Endothelial cell of umbilical vein (primary cell): Measurements from ENCODE around the gene ITGB3. TPM values are rescaled to one million over a fixed set of nuclear protein-coding genes. Genes with fewer than 3 reads are reported as not detected.

Experiments
- BruUV-seq: library from RNA; stranded (reverse); fragments of 400-500 nt; replicated peaks from 2 replicates; lab custom pipeline; 2021; lab: Mats Ljungman, UMichigan
- CTCF ChIA-PET: fragments of 300-600, 350-600 bp; sonication (Branson Sonifier 250); formaldehyde crosslinking; loops from one replicate; lab custom pipeline; 2021; ENCODE audit warnings: antibody characterized with exemption, inconsistent platforms; lab: Charles Lee
- POLR2A ChIA-PET: fragments of 300-600, 350-600 bp; sonication (Branson Sonifier 250); formaldehyde crosslinking; loops from one replicate; lab custom pipeline; 2021; ENCODE audit warnings: antibody characterized with exemption, inconsistent platforms; lab: Charles Lee
- DNase-seq: peaks from one replicate; pipeline ENCODE4 v3.0.0-alpha.2; 2011; ENCODE audit warnings: low read depth, low spot score
- FAIRE-seq: peaks from 2 replicates; lab custom pipeline; 2011; peaks lifted over from hg19 to GRCh38; lab: Jason Lieb, UNC
- H2AFZ ChIP-seq: 2 replicates; pipeline ENCODE4 v1.6.0; 2012; ENCODE audit warnings: low read depth, low read length, control low read depth, inconsistent platforms
- H3K27ac ChIP-seq: 2 replicates; pipeline ENCODE4 v1.5.1; 2011; ENCODE audit warnings: low read depth, mild to moderate bottlenecking, control low read depth, low read length, moderate library complexity; ENCODE audit not compliant: insufficient read depth
- H3K27me3 ChIP-seq, 2 experiments: 2 replicates each; pipeline versions ENCODE4 v1.6.0 to v1.6.1; 2011; ENCODE audit warnings: low read length in 2 of 2, mixed read lengths in 1 of 2; ENCODE audit not compliant: control insufficient read depth in 2 of 2, insufficient read depth in 2 of 2
- H3K36me3 ChIP-seq, 2 experiments: 2 replicates in 1 of 2; 3 replicates in 1 of 2; pipeline ENCODE4 v1.5.1; 2011; ENCODE audit warnings: low read length in 2 of 2, mild to moderate bottlenecking in 1 of 2, moderate library complexity in 1 of 2; ENCODE audit not compliant: control insufficient read depth in 2 of 2, insufficient read depth in 2 of 2; ENCODE audit errors: extremely low read depth in 1 of 2
- H3K4me1 ChIP-seq: 3 replicates; pipeline ENCODE4 v1.5.1; 2011; ENCODE audit warnings: mild to moderate bottlenecking, low read length; ENCODE audit not compliant: control insufficient read depth, insufficient read depth; ENCODE audit errors: extremely low read depth
- H3K4me2 ChIP-seq: 2 replicates; pipeline ENCODE4 v1.6.1; 2011; ENCODE audit warnings: low read length, control low read depth, mixed read lengths; ENCODE audit not compliant: insufficient read depth
- H3K4me3 ChIP-seq, 3 experiments: fragments of 200-600 bp in 1 of 3; sonication (generic), shearing (Covaris generic) in 1 of 3; replicated peaks in 1 of 3; 2 replicates each; pipeline ENCODE4 v1.5.1; 2011 to 2016; ENCODE audit warnings: control low read depth in 3 of 3, low read length in 3 of 3, mild to moderate bottlenecking in 2 of 3, inconsistent platforms in 1 of 3, low read depth in 1 of 3, moderate library complexity in 1 of 3; ENCODE audit not compliant: insufficient read depth in 1 of 3
- H3K79me2 ChIP-seq: 2 replicates; pipeline ENCODE4 v1.6.0; 2012; ENCODE audit warnings: low read length, inconsistent platforms; ENCODE audit not compliant: control insufficient read depth, insufficient read depth
- H3K9ac ChIP-seq: replicated peaks from 2 replicates; pipeline ENCODE3; 2011; ENCODE audit warnings: low read length, control low read depth; ENCODE audit not compliant: insufficient read depth; ENCODE audit errors: extremely low read depth
- H3K9me1 ChIP-seq: replicated peaks from 3 replicates; pipeline ENCODE4 v1.6.0; 2011; ENCODE audit warnings: mild to moderate bottlenecking, low read length; ENCODE audit not compliant: control insufficient read depth, insufficient read depth; ENCODE audit errors: extremely low read depth
- H3K9me3 ChIP-seq: replicated peaks from 2 replicates; pipeline ENCODE4 v1.5.1; 2012; ENCODE audit warnings: low read length, inconsistent platforms; ENCODE audit not compliant: control insufficient read depth, insufficient read depth
- H4K20me1 ChIP-seq: replicated peaks from 2 replicates; pipeline ENCODE3; 2011; ENCODE audit warnings: mild to moderate bottlenecking, low read length; ENCODE audit not compliant: control insufficient read depth, insufficient read depth; ENCODE audit errors: extremely low read depth
- EZH2 ChIP-seq: IDR thresholded peaks from 2 replicates; pipeline ENCODE4 v1.6.1; 2012; ENCODE audit warnings: borderline replicate concordance, low read depth, mild to moderate bottlenecking, moderate library complexity, low read length, inconsistent platforms; ENCODE audit not compliant: severe bottlenecking
- FOS ChIP-seq: IDR thresholded peaks from 2 replicates; pipeline ENCODE4 v1.6.1; 2011; ENCODE audit warnings: mild to moderate bottlenecking, low read length, moderate library complexity, borderline replicate concordance; ENCODE audit not compliant: insufficient read depth
- GATA2 ChIP-seq: IDR thresholded peaks from 2 replicates; pipeline ENCODE4 v1.7.0; 2011; ENCODE audit warnings: low read depth, mild to moderate bottlenecking, moderate library complexity, mixed read lengths, low read length; ENCODE audit not compliant: insufficient read length, insufficient read depth
- JUN ChIP-seq: IDR thresholded peaks from 2 replicates; pipeline ENCODE4 v1.6.1; 2011; ENCODE audit warnings: borderline replicate concordance, low read depth; ENCODE audit not compliant: insufficient read length, insufficient read depth
- MYC ChIP-seq: IDR thresholded peaks from one replicate; pipeline ENCODE4 v1.6.1; 2011; ENCODE audit warnings: mild to moderate bottlenecking, low read depth, low read length
- POLR2A ChIP-seq: IDR thresholded peaks from 2 replicates; pipeline ENCODE4 v1.6.1; 2012; ENCODE audit warnings: low read depth, mild to moderate bottlenecking, control low read depth, low read length
- POLR2AphosphoS5 ChIP-seq: IDR thresholded peaks from 2 replicates; pipeline ENCODE4 v1.6.1; 2012; ENCODE audit warnings: low read depth, mild to moderate bottlenecking, control low read depth, low read length, moderate library complexity; ENCODE audit not compliant: insufficient read depth
- dilution Hi-C: fragments of 300-500 bp; cut with MboI; formaldehyde crosslinking; loops from one replicate; pipeline ENCODE4 v1.15.0; 2019; ENCODE audit warnings: low sequenced_read_pairs; ENCODE audit not compliant: extremely low pct_ligation_motif_present
- intact Hi-C: fragments of 100-400 bp; cut with micrococcal nuclease; formaldehyde crosslinking; loops from one replicate; pipeline ENCODE4 v1.10.0; 2022
- polyA plus RNA-seq, 4 experiments: library from polyadenylated mRNA; depleted of rRNA in 3 of 4; stranded (reverse) in 3 of 4; unstranded in 1 of 4; fragments of >200 nt; gene quantifications; 2 replicates each; pipeline versions ENCODE4 v1.2.1 to v1.2.3, GENCODE V29; 2011 to 2012; ENCODE audit warnings: missing spikeins in 1 of 4
- total RNA-seq: library from RNA; stranded (reverse); gene quantifications from 2 replicates; pipeline ENCODE4 v1.2.3, GENCODE V29; 2021
- TF ChIP-seq, protein P1 (sequence below): IDR thresholded peaks from 2 replicates; pipeline ENCODE4 v1.6.1; 2011; ENCODE audit not compliant: insufficient read depth, insufficient read length
- TF ChIP-seq, protein P2 (sequence below), 2 donors: IDR thresholded peaks; 1 replicate in 1 of 2; 2 replicates in 1 of 2; pipeline ENCODE4 v1.5.1; 2011; ENCODE audit warnings: low read length in 2 of 2, mild to moderate bottlenecking in 2 of 2, moderate library complexity in 2 of 2, control low read depth in 1 of 2, inconsistent platforms in 1 of 2, low read depth in 1 of 2; ENCODE audit not compliant: insufficient read depth in 1 of 2; ENCODE audit errors: extremely low read depth in 1 of 2

ITGB3 gene
- total and polyA plus RNA-seq, 2 donors (not counting 3 experiments of a cell fraction or from before 2014, with no cell fraction given) = 55.8 to 60.0 TPM

DNA sequence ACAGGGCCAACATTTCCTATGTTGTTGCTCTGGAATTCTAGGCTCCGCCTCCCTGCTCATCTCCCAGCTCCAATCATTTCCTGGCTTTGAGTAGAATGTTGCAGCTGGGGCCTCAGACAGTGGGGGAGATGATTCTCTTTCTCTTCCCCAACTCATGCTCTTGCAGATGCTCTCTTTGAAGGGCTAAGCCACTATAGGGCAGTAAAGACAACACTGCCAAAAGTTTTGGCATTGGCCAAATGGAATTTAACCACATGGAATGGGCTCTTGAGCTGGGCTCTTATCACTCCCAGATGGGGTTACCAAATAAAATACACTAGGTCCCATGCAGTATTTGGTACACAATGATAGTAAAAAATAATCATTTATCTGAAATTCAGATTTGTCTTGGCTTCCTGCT, 50.6 kb downstream of the ITGB3 start:
- CTCF ChIA-PET = interaction anchor here (1.2 kb wide), 1 partner anchor 50 kb away, joined by 3 read pairs; the partner anchor contains the start of gene ITGB3
- Histone ChIP-seq H2AFZ (no peak overlapping the region), H3K9ac (no peak overlapping the region), H3K9me1 (no peaks in the 10 kb centered on the region), H3K4me1 (peaks cover 22% of the 10 kb centered on the region), H4K20me1 (no peaks in the 10 kb centered on the region), H3K27ac (no peak overlapping the region), H3K9me3 (no peaks in the 10 kb centered on the region), H3K36me3 (peaks cover 9 to 32% of the 10 kb centered on the region in 2 experiments), H3K4me2 (no peak overlapping the region), H3K79me2 (no peaks in the 10 kb centered on the region), H3K4me3 (no peak overlapping the region), H3K27me3 (no peaks in the 10 kb centered on the region)
- TF ChIP-seq POLR2A (no peak), FOS (no peak), MYC (no peak), JUN (no peak), POLR2AphosphoS5 (no peak), GATA2 (no peak), EZH2 (no peak)
- TF ChIP-seq, protein P1, sequence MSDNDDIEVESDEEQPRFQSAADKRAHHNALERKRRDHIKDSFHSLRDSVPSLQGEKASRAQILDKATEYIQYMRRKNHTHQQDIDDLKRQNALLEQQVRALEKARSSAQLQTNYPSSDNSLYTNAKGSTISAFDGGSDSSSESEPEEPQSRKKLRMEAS = no peak
- TF ChIP-seq, protein P2, sequence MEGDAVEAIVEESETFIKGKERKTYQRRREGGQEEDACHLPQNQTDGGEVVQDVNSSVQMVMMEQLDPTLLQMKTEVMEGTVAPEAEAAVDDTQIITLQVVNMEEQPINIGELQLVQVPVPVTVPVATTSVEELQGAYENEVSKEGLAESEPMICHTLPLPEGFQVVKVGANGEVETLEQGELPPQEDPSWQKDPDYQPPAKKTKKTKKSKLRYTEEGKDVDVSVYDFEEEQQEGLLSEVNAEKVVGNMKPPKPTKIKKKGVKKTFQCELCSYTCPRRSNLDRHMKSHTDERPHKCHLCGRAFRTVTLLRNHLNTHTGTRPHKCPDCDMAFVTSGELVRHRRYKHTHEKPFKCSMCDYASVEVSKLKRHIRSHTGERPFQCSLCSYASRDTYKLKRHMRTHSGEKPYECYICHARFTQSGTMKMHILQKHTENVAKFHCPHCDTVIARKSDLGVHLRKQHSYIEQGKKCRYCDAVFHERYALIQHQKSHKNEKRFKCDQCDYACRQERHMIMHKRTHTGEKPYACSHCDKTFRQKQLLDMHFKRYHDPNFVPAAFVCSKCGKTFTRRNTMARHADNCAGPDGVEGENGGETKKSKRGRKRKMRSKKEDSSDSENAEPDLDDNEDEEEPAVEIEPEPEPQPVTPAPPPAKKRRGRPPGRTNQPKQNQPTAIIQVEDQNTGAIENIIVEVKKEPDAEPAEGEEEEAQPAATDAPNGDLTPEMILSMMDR (IDR thresholded peaks at IDR 0.05; ENCODE audit: extremely low read depth in 1 of 2, insufficient read depth in 1 of 2, low read depth in 1 of 2, low read length in 2 of 2) = no peak
- FAIRE-seq (no peak), DNase-seq (no peak)
- intact Hi-C loops = no loop called here
- BruUV-seq = no TSS peak
- dilution Hi-C loops = no loop called here
- POLR2A ChIA-PET = interaction anchor here (0.8 kb wide), 1 partner anchor 64 kb away, joined by 6 read pairs; no protein-coding TSS in a partner anchor
